GM18505 (cell line): ENCODE results near the gene TTC16.
A peak's percentile ranks its signal among the peaks of the same experiment; 100 is the strongest.
"Not testable (repeated sequence)": the region's sequence is repeated elsewhere in the genome, so short reads cannot be mapped to it uniquely, and the experiment has no call there.

ENCODE experiments used
- ATAC-seq: cut with Tn5 transposase; IDR thresholded peaks from one replicate; pipeline ENCODE4 v1.9.1; 2021; ENCODE audit not compliant: unreplicated experiment
- POLR2A ChIP-seq: IDR thresholded peaks from 4 replicates; pipeline ENCODE4 v1.6.1; 2011; ENCODE audit warnings: borderline replicate concordance; ENCODE audit not compliant: insufficient read depth, insufficient read length; ENCODE audit errors: extremely low read depth

The TTC16 gene

DNA sequence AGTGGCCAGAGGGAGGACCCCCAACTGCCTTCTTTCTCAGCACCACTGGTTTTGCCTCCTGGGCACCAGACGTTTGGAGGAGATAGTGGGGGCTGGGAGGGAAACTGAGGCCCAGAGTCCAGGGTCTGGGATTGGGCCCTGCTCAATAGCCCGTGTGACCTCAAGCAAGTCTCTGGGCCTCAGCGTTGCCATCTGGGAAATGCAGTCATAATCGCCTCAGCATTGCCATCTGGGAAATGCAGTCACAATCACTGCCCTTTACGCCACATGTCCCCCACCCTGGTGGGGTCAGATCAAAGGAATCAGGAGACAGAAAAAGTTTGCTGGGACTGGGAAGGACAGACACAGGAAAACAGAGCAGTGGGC lies 61.0 kb downstream of the TTC16 start:
- no peak for TF ChIP-seq POLR2A
- no peak for ATAC-seq

DNA sequence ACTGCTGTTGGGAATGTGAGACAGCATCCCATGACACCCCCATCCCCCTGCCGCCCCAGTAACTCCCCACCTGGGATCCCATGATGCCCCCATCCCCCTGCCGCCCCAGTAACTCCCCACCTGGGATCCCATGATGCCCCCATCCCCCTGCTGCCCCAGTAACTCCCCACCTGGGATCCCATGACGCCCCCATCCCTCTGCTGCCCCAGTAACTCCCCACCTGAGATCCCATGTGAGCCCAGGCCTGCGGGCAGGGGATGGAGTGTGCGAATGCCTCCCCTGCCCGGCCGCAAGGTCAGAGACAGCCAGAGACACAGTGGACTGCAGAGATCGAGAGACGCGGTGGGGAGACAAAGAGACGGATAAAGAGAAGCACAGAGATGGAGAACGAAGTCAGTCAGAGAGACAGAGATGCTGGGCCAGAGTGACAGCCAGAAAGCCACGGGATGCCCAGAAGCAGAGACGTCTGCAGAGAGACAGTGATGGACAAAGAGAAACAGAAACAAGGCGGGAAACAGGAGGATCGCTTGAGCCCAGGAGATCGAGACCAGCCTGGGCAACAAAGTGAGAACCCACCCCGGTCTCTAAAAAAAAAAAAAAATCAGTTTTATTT lies 61.6 kb downstream of the TTC16 start:
- no peak for TF ChIP-seq POLR2A
- no peak for ATAC-seq

DNA sequence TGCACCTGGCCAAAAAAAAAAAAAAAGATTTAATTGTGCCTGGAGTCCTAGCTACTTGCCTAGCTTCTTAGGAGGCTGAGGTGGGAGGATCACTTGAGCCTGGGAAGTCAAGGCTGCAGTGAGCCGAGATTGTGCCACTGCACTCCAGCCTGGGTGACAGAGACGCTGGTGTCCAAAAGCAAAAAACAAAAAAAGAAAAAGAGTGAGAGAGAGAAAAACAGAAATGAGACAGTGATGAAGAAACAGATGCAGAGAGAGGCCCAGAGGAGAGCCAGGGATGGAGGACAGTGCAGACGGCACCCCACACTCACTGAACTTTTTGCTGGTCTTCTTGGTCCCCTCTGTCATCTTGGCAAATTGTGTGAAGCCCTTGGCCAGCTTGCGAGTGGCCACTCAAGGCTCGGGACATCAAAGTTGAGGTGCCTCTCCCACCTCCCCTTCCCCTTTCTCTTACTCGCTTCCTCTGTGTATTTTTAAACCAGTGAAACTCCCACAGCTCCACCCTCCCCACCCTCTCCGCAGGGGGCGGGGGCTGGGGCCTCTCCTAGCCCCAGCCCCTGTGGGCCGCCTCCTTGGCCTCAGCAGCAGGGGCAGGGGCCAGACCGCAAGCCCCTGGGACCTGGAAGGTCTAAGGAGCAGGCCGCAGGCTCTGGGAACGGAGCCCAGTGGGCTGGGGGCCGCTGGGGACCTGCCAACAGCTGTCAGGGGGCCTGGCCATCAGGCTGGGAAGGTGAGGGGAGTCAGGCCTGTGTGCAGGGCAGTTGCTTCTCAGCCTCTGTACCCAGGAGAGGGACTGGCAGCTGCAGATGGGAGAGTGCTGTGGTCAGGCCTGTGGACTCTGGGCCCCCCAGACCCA lies 62.6 kb downstream of the TTC16 start, which contains the start of gene SH2D3C:
TSS of gene SH2D3C (minus strand) at position 387 of the 856 bp plus-strand sequence. CDS start at position 348, 39 bp downstream.
- TF ChIP-seq POLR2A: peak; percentile 64
- ATAC-seq: peak; percentile 35

DNA sequence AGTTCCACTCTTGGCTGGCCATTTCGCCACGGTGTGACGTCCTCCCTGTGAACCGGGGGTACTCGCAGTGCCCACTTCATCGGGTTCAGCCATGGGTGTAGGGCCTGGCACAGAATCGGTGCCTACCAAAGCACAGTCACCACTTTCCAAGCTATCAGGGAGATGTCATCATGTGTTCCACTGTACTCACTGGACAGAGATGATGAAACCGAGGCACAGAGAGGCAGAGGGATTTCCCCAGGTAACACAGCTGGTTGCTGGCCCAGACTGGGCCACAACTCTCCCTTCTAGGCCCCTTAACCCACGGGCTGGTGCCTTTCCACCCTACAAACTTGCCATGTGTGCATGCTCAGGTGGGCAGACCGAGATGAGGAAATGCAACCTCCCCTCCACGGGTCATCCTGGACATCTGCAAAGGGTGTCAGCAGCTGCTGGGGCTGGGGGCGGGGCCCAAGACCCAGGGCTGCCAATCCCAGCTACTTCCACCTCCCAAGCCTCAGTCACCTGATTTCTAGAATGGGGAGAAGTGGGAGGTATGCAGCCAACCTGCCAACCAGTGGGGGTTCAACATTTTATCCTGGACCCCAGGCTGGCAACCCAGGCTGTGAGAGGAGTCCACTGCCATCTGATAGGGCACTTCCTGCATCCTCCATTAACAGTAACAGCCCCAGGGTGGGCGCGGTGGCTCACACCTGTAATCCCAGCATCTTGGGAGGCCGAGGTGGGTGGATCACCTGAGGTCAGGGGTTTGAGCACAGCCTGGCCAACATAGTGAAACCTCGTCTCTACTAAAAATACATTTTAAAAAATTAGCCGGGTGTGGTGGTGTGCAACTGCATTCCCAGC lies 63.5 kb downstream of the TTC16 start:
- peak; percentile 41 for ATAC-seq
- peak; percentile 71 for TF ChIP-seq POLR2A

DNA sequence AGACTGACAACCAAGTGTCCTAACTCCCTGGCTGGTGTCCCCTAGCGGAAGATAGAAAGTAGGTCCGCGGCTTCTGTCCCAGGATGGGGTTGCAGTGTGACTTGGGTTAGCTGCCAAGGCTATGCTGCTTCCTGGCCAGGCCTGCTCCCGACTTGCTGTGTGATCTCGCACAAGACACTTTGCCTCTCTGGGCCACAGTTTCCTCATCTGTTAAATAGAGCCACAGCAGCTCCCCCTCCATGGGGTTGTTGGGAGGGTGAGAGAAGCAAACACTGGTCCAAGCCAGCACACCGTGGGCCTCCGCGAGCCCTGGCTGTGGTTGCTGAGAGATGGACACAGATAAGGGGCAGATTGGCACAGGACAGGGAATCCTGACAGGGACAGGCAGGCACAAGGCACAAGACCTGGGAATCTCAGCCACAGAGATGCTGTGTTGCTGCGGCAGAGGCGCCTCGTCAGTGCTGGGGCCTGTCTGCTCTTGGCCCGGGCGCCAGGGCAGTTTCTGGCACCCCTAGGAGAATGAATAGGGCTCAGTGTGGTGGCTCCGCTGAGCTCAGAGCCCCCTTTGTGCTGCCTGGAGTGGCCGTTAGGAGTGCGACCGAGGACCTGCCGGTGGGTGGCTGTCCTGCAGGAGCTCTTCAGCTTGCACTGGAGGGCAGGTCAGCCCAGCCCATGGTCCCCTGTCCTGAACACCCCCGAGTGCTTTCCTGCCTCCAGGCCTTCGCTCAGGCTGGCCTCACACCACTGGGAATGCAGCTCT lies 64.4 kb downstream of the TTC16 start:
- TF ChIP-seq POLR2A: no peak
- no peak for ATAC-seq

DNA sequence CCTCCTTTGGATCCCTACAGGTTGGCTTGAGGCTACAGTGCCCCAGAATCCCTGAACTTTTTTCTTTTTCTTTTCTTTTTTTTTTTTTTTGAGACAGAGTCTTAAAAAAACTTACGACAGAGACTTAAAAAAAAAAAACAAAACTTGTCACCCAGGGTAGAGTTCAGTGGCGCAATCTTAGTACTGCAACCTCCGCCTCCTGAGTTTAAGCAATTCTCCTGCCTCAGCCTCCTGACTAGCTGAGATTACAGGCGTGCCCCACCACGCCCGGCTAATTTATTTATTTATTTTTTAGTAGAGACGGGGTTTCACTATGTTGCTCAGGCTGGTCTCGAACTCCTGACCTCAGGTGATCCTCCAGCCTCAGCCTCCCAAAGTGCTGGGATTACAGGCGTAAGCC lies 65.0 kb downstream of the TTC16 start:
- ATAC-seq: not testable (repeated sequence)
